IMR-90 (cell line): Measurements from ENCODE around the gene FAM180A. TPM values are rescaled to one million over a fixed set of nuclear protein-coding genes. Genes with fewer than 3 reads are reported as not detected.

Experiments
- ATAC-seq: fragments of 200-7000 bp; cut with Tn5 transposase; 2 replicates; pipeline ENCODE4 v1.9.1; 2020; ENCODE audit warnings: low read depth, mild to moderate bottlenecking, moderate library complexity
- BruUV-seq: library from RNA; stranded (reverse); fragments of 400-500 nt; replicated peaks from 2 replicates; lab custom pipeline; 2021; lab: Mats Ljungman, UMichigan
- CTCF ChIA-PET: fragments of 300-600 bp; formaldehyde crosslinking; extraction: SDS; loops from one replicate; lab custom pipeline; 2021; ENCODE audit warnings: antibody characterized with exemption; lab: Yijun Ruan, JAX
- POLR2A ChIA-PET: fragments of 300-600 bp; sonication (Branson Sonifier 250); formaldehyde crosslinking; loops from one replicate; lab custom pipeline; 2022; ENCODE audit warnings: antibody characterized with exemption; ENCODE audit not compliant: unreplicated experiment; lab: Charles Lee
- DNase-seq: peaks from one replicate; pipeline ENCODE4 v3.0.0; 2013
- H2AFZ ChIP-seq: replicated peaks from 2 replicates; pipeline ENCODE3; 2013; ENCODE audit warnings: low read length, mild to moderate bottlenecking; ENCODE audit not compliant: poor library complexity
- H2AK5ac ChIP-seq: 2 replicates; pipeline ENCODE4 v1.6.1; 2013; ENCODE audit warnings: low read depth, low read length, inconsistent platforms
- H2AK9ac ChIP-seq: replicated peaks from 2 replicates; pipeline ENCODE3; 2013; ENCODE audit warnings: mild to moderate bottlenecking, low read depth, low read length, moderate library complexity; ENCODE audit not compliant: poor library complexity
- H2BK120ac ChIP-seq: 2 replicates; pipeline ENCODE4 v1.6.1; 2013; ENCODE audit warnings: low read depth, low read length, inconsistent platforms
- H2BK15ac ChIP-seq: 3 replicates; pipeline ENCODE4 v1.6.1; 2013; ENCODE audit warnings: low read depth, low read length, inconsistent platforms
- H2BK20ac ChIP-seq: 2 replicates; pipeline ENCODE4 v1.6.1; 2013; ENCODE audit warnings: low read depth, mild to moderate bottlenecking, inconsistent platforms, low read length, moderate library complexity
- H2BK5ac ChIP-seq: 2 replicates; pipeline ENCODE4 v1.6.1; 2013; ENCODE audit warnings: mild to moderate bottlenecking, low read depth, low read length, inconsistent platforms; ENCODE audit not compliant: poor library complexity, severe bottlenecking
- H3K14ac ChIP-seq: replicated peaks from 2 replicates; pipeline ENCODE4 v1.6.1; 2013; ENCODE audit warnings: low read depth, low read length, inconsistent platforms
- H3K18ac ChIP-seq: 2 replicates; pipeline ENCODE4 v1.6.1; 2013; ENCODE audit warnings: low read depth, low read length, control low read depth
- H3K23ac ChIP-seq: 2 replicates; pipeline ENCODE4 v1.6.1; 2013; ENCODE audit warnings: low read depth, low read length, inconsistent platforms
- H3K27ac ChIP-seq: 2 replicates; pipeline ENCODE4 v1.5.1; 2013; ENCODE audit warnings: mild to moderate bottlenecking, control low read depth, low read length; ENCODE audit not compliant: insufficient read depth
- H3K27me3 ChIP-seq: 2 replicates; pipeline ENCODE4 v1.6.1; 2013; ENCODE audit warnings: low read length; ENCODE audit not compliant: control insufficient read depth, insufficient read depth
- H3K36me3 ChIP-seq: 2 replicates; pipeline ENCODE4 v1.6.1; 2013; ENCODE audit warnings: low read length, mixed read lengths; ENCODE audit not compliant: control insufficient read depth, insufficient read depth
- H3K4ac ChIP-seq: 2 replicates; pipeline ENCODE4 v1.6.1; 2013; ENCODE audit warnings: low read depth, low read length, inconsistent platforms
- H3K4me1 ChIP-seq: 2 replicates; pipeline ENCODE4 v1.6.1; 2013; ENCODE audit warnings: low read length, mixed read lengths; ENCODE audit not compliant: control insufficient read depth, insufficient read depth
- H3K4me2 ChIP-seq: 2 replicates; pipeline ENCODE4 v1.6.1; 2013; ENCODE audit warnings: low read depth, mild to moderate bottlenecking, control low read depth, low read length, moderate library complexity
- H3K4me3 ChIP-seq: 2 replicates; pipeline ENCODE4 v1.5.1; 2013; ENCODE audit warnings: low read depth, mild to moderate bottlenecking, control low read depth, low read length, moderate library complexity; ENCODE audit not compliant: insufficient read depth
- H3K56ac ChIP-seq: 2 replicates; pipeline ENCODE4 v1.6.1; 2013; ENCODE audit warnings: low read length, inconsistent platforms; ENCODE audit not compliant: insufficient read depth; ENCODE audit errors: extremely low read depth
- H3K79me1 ChIP-seq, 2 experiments: 2 replicates each; pipeline ENCODE4 v1.6.1; 2013; ENCODE audit warnings: low read length in 2 of 2, inconsistent platforms in 1 of 2, low read depth in 1 of 2
- H3K9ac ChIP-seq: 2 replicates; pipeline ENCODE4 v1.6.1; 2013; ENCODE audit warnings: low read depth, low read length, control low read depth
- H3K9me1 ChIP-seq: 2 replicates; pipeline ENCODE4 v1.6.1; 2013; ENCODE audit warnings: low read length, inconsistent platforms; ENCODE audit not compliant: insufficient read depth
- H3K9me3 ChIP-seq: 2 replicates; pipeline ENCODE4 v1.6.1; 2013; ENCODE audit warnings: low read length; ENCODE audit not compliant: control insufficient read depth, insufficient read depth
- H4K20me1 ChIP-seq: 2 replicates; pipeline ENCODE4 v1.6.1; 2013; ENCODE audit warnings: low read length, inconsistent platforms; ENCODE audit not compliant: insufficient read depth
- H4K5ac ChIP-seq: 2 replicates; pipeline ENCODE4 v1.6.1; 2013; ENCODE audit warnings: mild to moderate bottlenecking, low read depth, low read length, control low read depth
- H4K8ac ChIP-seq, 2 experiments: 2 replicates each; pipeline ENCODE4 v1.6.1; 2013; ENCODE audit warnings: low read depth in 2 of 2, low read length in 2 of 2, control low read depth in 1 of 2, inconsistent platforms in 1 of 2
- H4K91ac ChIP-seq: 2 replicates; pipeline ENCODE4 v1.6.1; 2013; ENCODE audit warnings: low read depth, low read length, inconsistent platforms; ENCODE audit not compliant: insufficient read depth
- BHLHE40 ChIP-seq: fragments of 150-350 bp; IDR thresholded peaks from 2 replicates; pipeline ENCODE4 v1.6.1; 2016; ENCODE audit warnings: mild to moderate bottlenecking, low read depth, low read length
- CEBPB ChIP-seq: IDR thresholded peaks from 2 replicates; pipeline ENCODE4 v1.6.1; 2012; ENCODE audit warnings: low read depth, low read length, improper control_type of control experiment
- CHD1 ChIP-seq: IDR thresholded peaks from 2 replicates; pipeline ENCODE4 v1.6.1; 2012; ENCODE audit warnings: low read depth, low read length, improper control_type of control experiment
- MAFK ChIP-seq: IDR thresholded peaks from 2 replicates; pipeline ENCODE4 v1.6.1; 2012; ENCODE audit warnings: low read depth, low read length, improper control_type of control experiment
- MAZ ChIP-seq: IDR thresholded peaks from 2 replicates; pipeline ENCODE4 v1.6.1; 2012; ENCODE audit warnings: low read depth, mild to moderate bottlenecking, low read length, improper control_type of control experiment, moderate library complexity, borderline replicate concordance
- MXI1 ChIP-seq: IDR thresholded peaks from 2 replicates; pipeline ENCODE4 v1.6.1; 2012; ENCODE audit warnings: low read depth, mild to moderate bottlenecking, low read length, moderate library complexity, borderline replicate concordance
- POLR2A ChIP-seq: IDR thresholded peaks from 2 replicates; pipeline ENCODE4 v1.6.1; 2012; ENCODE audit warnings: mild to moderate bottlenecking, low read depth, low read length
- RAD21 ChIP-seq: IDR thresholded peaks from 2 replicates; pipeline ENCODE4 v1.6.1; 2012; ENCODE audit warnings: low read length, improper control_type of control experiment
- RCOR1 ChIP-seq: IDR thresholded peaks from 2 replicates; pipeline ENCODE4 v1.6.1; 2012; ENCODE audit warnings: mild to moderate bottlenecking, low read length, improper control_type of control experiment; ENCODE audit not compliant: insufficient replicate concordance
- RFX5 ChIP-seq: IDR thresholded peaks from 2 replicates; pipeline ENCODE4 v1.8.0; 2012; ENCODE audit warnings: low read depth, mild to moderate bottlenecking, low read length, moderate library complexity
- SMC3 ChIP-seq: fragments of 150-350 bp; IDR thresholded peaks from 2 replicates; pipeline ENCODE4 v1.6.1; 2016; ENCODE audit warnings: low read depth, mild to moderate bottlenecking, antibody characterized with exemption, low read length, moderate library complexity
- WGBS, 2 experiments: methylation state at CpG; one replicate each; pipeline versions ENCODE4 v1.1.5 to v1.1.7; 2013; ENCODE audit warnings: missing lambda C conversion rate in 2 of 2; ENCODE audit not compliant: insufficient read length in 1 of 2; ENCODE audit errors: extremely low coverage in 2 of 2; 5-methylcytosine and 5-hydroxymethylcytosine counted together
- dilution Hi-C: fragments of 300-500 bp; cut with HindIII; formaldehyde crosslinking; loops from one replicate; pipeline ENCODE4 v1.14.3; 2018; ENCODE audit warnings: low sequenced_read_pairs; ENCODE audit not compliant: unreplicated experiment
- in situ Hi-C: fragments of 300-500 bp; cut with MboI; formaldehyde crosslinking; loops from 3 replicates; pipeline ENCODE4 v1.14.3; 2019; ENCODE audit warnings: low sequenced_read_pairs, inconsistent platforms, mixed read lengths
- intact Hi-C: fragments of 100-400 bp; cut with micrococcal nuclease; formaldehyde crosslinking; loops from 2 replicates; pipeline ENCODE4 v1.10.0; 2022
- polyA plus RNA-seq, 3 experiments: library from polyadenylated mRNA; depleted of rRNA; stranded (reverse); fragments of >200 nt; gene quantifications; 2 replicates each; pipeline ENCODE4 v1.2.3, GENCODE V29; 2012; ENCODE audit warnings: low replicate concordance in 1 of 3
- total RNA-seq: library from RNA; depleted of rRNA; stranded (reverse); fragments of >200 nt; gene quantifications from 2 replicates; pipeline ENCODE4 v1.2.3, GENCODE V29; 2012
- TF ChIP-seq, protein P1 (sequence below): conservative IDR thresholded peaks from 2 replicates; pipeline ENCODE4 v1.5.1; 2012; ENCODE audit warnings: mild to moderate bottlenecking, low read depth, low read length, improper control_type of control experiment
- TF ChIP-seq, protein P2 (sequence below): fragments of 150-350 bp; IDR thresholded peaks from 2 replicates; pipeline ENCODE4 v1.6.1; 2017; ENCODE audit warnings: mild to moderate bottlenecking, antibody characterized with exemption, low read length, low read depth

FAM180A gene
- total and polyA plus RNA-seq, 2 of the 4 experiments (the other 2 are of a cell fraction), result 1.3 to 2.0 TPM

DNA sequence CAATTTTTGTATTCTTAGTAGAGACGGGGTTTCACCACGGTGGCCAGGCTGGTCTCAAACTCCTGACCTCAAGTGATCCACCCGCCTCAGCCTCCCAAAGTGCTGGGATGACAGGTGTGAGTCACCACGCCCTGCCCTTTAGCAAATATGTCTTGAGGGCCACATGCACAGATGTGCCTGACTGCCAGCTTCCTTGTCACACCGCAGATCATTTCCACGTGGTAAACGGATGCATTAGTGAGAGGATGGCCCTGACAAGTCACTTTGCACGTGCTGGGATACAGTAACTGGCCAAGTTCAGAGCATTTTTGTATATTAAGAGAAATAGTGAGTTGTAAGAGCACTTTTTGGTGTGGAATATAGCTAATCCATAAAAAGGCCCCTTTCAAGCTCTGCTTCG lies 44.3 kb upstream of the FAM180A start:
- Histone ChIP-seq H3K36me3 (no peaks in the 10 kb centered on the region), H2AFZ (no peak overlapping the region), H2BK20ac (no peak overlapping the region), H3K9me3 (no peaks in the 10 kb centered on the region), H4K91ac (no peak overlapping the region), H3K27me3 (no peaks in the 10 kb centered on the region), H3K9me1 (no peaks in the 10 kb centered on the region), H3K4me2 (no peak overlapping the region), H2BK120ac (no peak overlapping the region), H4K5ac (no peak overlapping the region), H3K4me3 (no peak overlapping the region), H2AK5ac (no peak overlapping the region), H3K14ac (no peak overlapping the region), H3K4me1 (peaks cover 6% of the 10 kb centered on the region), H3K27ac (no peak overlapping the region), H3K56ac (no peak overlapping the region), H3K23ac (no peak overlapping the region), H2BK5ac (no peak overlapping the region), H4K20me1 (no peaks in the 10 kb centered on the region), H4K8ac (no peak overlapping the region), H3K4ac (no peak overlapping the region), H3K79me1 (no peaks in the 10 kb centered on the region), H3K18ac (no peak overlapping the region), H2AK9ac (no peak overlapping the region), H2BK15ac (no peak overlapping the region), H3K9ac (no peak overlapping the region)
- in situ Hi-C loops, result no loop called here
- DNase-seq (no peak), ATAC-seq (no peak)
- intact Hi-C loops, result no loop called here
- TF ChIP-seq, protein P1, sequence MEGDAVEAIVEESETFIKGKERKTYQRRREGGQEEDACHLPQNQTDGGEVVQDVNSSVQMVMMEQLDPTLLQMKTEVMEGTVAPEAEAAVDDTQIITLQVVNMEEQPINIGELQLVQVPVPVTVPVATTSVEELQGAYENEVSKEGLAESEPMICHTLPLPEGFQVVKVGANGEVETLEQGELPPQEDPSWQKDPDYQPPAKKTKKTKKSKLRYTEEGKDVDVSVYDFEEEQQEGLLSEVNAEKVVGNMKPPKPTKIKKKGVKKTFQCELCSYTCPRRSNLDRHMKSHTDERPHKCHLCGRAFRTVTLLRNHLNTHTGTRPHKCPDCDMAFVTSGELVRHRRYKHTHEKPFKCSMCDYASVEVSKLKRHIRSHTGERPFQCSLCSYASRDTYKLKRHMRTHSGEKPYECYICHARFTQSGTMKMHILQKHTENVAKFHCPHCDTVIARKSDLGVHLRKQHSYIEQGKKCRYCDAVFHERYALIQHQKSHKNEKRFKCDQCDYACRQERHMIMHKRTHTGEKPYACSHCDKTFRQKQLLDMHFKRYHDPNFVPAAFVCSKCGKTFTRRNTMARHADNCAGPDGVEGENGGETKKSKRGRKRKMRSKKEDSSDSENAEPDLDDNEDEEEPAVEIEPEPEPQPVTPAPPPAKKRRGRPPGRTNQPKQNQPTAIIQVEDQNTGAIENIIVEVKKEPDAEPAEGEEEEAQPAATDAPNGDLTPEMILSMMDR, result no peak
- TF ChIP-seq MAZ, result no peak
- no peak for TF ChIP-seq POLR2A
- TF ChIP-seq RAD21, result no peak
- TF ChIP-seq, protein P2, sequence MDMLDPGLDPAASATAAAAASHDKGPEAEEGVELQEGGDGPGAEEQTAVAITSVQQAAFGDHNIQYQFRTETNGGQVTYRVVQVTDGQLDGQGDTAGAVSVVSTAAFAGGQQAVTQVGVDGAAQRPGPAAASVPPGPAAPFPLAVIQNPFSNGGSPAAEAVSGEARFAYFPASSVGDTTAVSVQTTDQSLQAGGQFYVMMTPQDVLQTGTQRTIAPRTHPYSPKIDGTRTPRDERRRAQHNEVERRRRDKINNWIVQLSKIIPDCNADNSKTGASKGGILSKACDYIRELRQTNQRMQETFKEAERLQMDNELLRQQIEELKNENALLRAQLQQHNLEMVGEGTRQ, result no peak
- TF ChIP-seq CEBPB, result no peak
- TF ChIP-seq RFX5, result no peak
- TF ChIP-seq BHLHE40, result no peak
- TF ChIP-seq RCOR1, result no peak
- TF ChIP-seq SMC3, result no peak
- no peak for TF ChIP-seq MXI1
- no peak for TF ChIP-seq MAFK
- TF ChIP-seq CHD1, result no peak
- ChIA-PET POLR2A (interaction anchor here (0.5 kb wide), 1 partner anchor 303 kb away, joined by 8 read pairs; no protein-coding TSS in a partner anchor), CTCF (interaction anchor here (1.3 kb wide), 1 partner anchor 8 kb away, joined by 4 read pairs; no protein-coding TSS in a partner anchor)
- dilution Hi-C loops, result no loop called here
- WGBS, 2 experiments, result 81% methylated on average over 4 of the region's 9 CpGs; no CpG with 5 or more reads in 1 of the 2 experiments
- BruUV-seq, result no TSS peak
